ENCODE data around the gene RASL10B.

The RASL10B gene

GRCh38 chr17:35763767-35764122 lies 32.3 kb downstream of the RASL10B start:
- Histone ChIP-seq H3K27ac (replicated peaks) (no peak overlapping the region), H3K4me3 (replicated peaks; ENCODE audit: insufficient read depth, low read length) (peak overlapping the region; percentile 56), H3K27me3 (ENCODE audit: insufficient read depth, poor library complexity, severe bottlenecking) (peaks cover 3% of the 10 kb centered on the region)
- DNase-seq (ENCODE audit: low read depth in 1 of 2, low spot score in 1 of 2) = no peak
- TF ChIP-seq SPI1 (IDR thresholded peaks at IDR 0.05; ENCODE audit: borderline replicate concordance, low read depth) (no peak), REST (IDR thresholded peaks at IDR 0.05; ENCODE audit: insufficient replicate concordance, low read depth) (no peak), CTCF (IDR thresholded peaks at IDR 0.05; ENCODE audit: insufficient read depth, low read length) (no peak), POLR2AphosphoS5 (IDR thresholded peaks at IDR 0.05; ENCODE audit: low read depth) (no peak), GABPA (IDR thresholded peaks at IDR 0.05; ENCODE audit: low read depth) (no peak; the same call in 1 of the 2 replicates)

- DNase-seq (ENCODE audit: low read depth in 1 of 2, low spot score in 1 of 2) = peak; percentile 73 to 78
- no peak overlapping the region for H3K27ac ChIP-seq (replicated peaks)
- TF ChIP-seq CTCF (IDR thresholded peaks at IDR 0.05; ENCODE audit: insufficient read depth, low read length) (peak; percentile 76), SPI1 (IDR thresholded peaks at IDR 0.05; ENCODE audit: borderline replicate concordance, low read depth) (no peak)
- H3K4me3 ChIP-seq (replicated peaks; ENCODE audit: insufficient read depth, low read length) = peak overlapping the region; percentile 56
- H3K27me3 ChIP-seq (ENCODE audit: insufficient read depth, poor library complexity, severe bottlenecking) = peaks cover 3% of the 10 kb centered on the region
Measured at GRCh38 chr17:35764123-35764991, 32.9 kb downstream of the RASL10B start.

- no peak overlapping the region for H3K4me3 ChIP-seq (replicated peaks; ENCODE audit: insufficient read depth, low read length)
- DNase-seq (ENCODE audit: low read depth in 1 of 2, low spot score in 1 of 2) = no peak
- TF ChIP-seq CTCF (IDR thresholded peaks at IDR 0.05; ENCODE audit: insufficient read depth, low read length) (no peak), REST (IDR thresholded peaks at IDR 0.05; ENCODE audit: insufficient replicate concordance, low read depth) (no peak), SPI1 (IDR thresholded peaks at IDR 0.05; ENCODE audit: borderline replicate concordance, low read depth) (no peak), POLR2AphosphoS5 (IDR thresholded peaks at IDR 0.05; ENCODE audit: low read depth) (no peak), GABPA (IDR thresholded peaks at IDR 0.05; ENCODE audit: low read depth) (no peak)
- peaks cover 3% of the 10 kb centered on the region for H3K27me3 ChIP-seq (ENCODE audit: insufficient read depth, poor library complexity, severe bottlenecking)
- no peak overlapping the region for H3K27ac ChIP-seq (replicated peaks)
Measured at GRCh38 chr17:35765086-35765710, 33.8 kb downstream of the RASL10B start.

Data from HL-60 (cell line).